Fibroblast of gingiva (primary cell): ENCODE data around the gene CD83.
A peak's percentile ranks its signal among the peaks of the same experiment; 100 is the strongest.
"Not testable (repeated sequence)": the region's sequence is repeated elsewhere in the genome, so short reads cannot be mapped to it uniquely, and the experiment has no call there.

Experiments used
- DNase-seq: peaks from one replicate; pipeline ENCODE4 v3.0.0-alpha.2; 2011; ENCODE audit warnings: low read depth

CD83 gene

DNA sequence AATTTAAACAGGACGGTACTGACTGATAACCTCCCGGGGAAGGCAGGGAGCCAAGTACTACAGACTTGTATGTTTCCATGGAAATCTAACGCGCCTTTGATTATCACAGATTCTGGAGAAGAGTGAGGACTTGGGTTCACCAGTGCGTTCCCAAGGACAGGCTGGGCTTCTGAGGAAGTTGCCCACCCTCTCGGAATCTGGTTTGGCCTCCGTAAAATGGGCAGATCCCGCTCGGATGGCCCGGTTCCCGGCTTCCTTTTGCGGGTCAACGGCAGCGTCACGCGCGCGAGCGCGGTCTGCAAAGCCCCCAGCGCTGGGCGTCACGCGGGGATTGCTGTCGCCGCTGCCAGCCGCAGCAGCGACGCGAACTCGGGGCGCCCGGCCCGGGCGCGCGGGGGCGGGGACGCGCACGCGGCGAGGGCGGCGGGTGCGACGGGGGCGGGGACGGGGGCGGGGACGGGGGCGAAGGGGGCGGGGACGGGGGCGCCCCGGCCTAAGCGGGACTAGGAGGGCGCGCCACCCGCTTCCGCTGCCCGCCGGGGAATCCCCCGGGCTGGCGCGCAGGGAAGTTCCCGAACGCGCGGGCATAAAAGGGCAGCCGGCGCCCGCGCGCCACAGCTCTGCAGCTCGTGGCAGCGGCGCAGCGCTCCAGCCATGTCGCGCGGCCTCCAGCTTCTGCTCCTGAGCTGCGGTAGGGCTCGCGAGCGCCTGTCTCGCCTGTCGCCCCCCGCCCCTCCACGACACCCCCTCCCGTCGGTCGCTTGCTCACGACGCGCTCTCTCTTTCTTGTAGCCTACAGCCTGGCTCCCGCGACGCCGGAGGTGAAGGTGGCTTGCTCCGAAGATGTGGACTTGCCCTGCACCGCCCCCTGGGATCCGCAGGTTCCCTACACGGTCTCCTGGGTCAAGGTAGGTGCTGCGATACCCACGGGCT lies at the start of gene CD83:
Gene CD83, plus strand, starts transcription at position 615 of the 933 bp plus-strand sequence. Its CDS starts 40 bp downstream, at position 655.
- DNase-seq = peak; percentile 60

- peak; percentile 73 for DNase-seq
Observed at GRCh38 chr6:14068133-14068532, 49.4 kb upstream of the CD83 start.

GRCh38 chr6:14068623-14069022 lies 48.9 kb upstream of the CD83 start:
- no peak for DNase-seq

- no peak for DNase-seq
Observed at GRCh38 chr6:14070457-14070856, 47.1 kb upstream of the CD83 start.

DNA sequence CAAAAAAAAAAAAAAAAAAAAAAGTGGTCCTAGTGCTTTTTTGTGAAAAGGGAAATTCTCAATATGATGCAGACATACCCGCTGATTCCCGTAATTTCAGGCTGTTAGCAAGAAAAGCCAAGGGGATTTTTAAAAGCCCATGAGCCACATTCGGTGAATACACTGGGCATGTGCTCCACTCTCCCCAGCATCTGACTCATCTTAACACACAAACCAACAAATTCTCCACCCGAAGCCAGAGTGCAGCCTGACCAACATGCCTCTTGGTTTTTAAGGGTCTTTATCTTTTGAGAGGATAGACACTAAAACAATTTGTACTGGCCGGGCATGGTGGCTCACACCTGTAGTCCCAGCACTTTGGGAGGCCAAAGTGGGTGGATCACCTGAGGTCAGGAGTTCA lies 45.5 kb upstream of the CD83 start:
- DNase-seq = no peak

- DNase-seq = not testable (repeated sequence)
Observed at GRCh38 chr6:14073561-14074354, 43.8 kb upstream of the CD83 start.

- no peak for DNase-seq
Observed at GRCh38 chr6:14074476-14075094, 43.0 kb upstream of the CD83 start.

DNA sequence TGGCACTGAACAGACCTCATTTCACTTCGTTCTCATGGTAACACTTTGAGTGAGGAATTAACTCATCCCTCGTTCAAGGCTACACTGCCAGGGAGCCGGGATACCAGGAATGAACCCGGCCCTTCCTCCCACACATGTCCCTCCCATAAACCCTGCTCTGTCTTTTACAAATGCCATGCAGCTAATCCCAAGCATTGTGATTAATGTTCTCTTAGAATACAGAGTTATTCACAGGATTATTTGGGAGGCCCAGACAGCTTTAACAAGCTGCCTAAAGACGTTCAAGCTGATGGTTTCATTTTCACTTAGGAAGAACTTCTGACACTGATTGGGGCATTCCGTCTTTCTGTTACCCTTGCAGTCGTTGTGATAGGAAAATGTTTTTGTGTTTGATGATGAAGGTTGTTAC lies 42.5 kb upstream of the CD83 start:
- DNase-seq = peak; percentile 19

DNA sequence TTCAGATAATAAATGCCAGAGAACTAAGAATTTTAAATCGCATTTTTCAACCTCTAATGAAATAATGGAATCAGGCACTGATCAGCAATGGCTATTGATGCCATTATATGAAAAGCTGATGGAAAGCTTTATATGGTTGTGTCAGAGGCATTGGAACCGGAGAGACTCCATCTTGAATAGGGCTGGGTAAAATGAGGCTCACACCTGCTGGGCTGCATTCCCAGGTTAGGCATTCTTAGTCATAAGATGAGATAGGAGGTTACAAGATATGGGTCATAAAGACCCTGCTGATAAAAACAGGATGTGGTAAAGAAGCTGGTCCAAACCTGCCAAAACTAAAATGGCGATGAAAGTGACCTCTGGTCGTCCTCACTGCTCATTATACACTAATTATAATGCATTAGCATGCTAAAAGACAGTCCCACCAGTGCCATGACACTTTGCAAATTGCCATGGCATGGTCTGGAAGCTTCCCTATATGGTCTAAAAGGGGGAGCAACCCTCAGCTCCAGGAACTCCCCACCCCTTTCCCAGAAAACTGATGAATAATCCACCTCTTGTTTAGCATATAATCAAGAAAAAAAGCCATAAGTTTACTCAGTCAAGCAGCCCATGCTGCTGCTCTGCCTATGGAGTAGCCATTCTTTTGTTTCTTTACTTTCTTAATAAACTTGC lies 40.2 kb upstream of the CD83 start:
- DNase-seq = no peak

- no peak for DNase-seq
Observed at GRCh38 chr6:14079433-14079832, 38.1 kb upstream of the CD83 start.

DNA sequence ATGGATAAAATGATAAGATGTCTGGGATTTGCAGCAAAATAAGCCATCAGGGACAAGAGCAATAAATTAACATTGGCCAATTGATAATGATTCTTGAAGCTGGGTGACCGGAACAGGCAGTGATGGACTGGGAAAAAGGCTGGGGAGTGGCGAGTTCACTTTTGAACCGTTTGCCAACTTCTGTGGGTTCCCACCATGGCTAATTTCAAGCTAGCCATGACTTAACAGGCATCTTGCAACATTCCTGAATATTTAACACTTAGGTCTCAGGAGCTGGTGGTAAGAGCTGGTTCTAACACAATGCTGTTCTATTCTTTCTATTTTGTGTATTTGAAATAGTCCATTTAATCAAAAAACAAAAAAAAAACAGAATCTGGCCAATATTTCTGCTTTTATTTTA lies 37.6 kb upstream of the CD83 start:
- DNase-seq = no peak

DNA sequence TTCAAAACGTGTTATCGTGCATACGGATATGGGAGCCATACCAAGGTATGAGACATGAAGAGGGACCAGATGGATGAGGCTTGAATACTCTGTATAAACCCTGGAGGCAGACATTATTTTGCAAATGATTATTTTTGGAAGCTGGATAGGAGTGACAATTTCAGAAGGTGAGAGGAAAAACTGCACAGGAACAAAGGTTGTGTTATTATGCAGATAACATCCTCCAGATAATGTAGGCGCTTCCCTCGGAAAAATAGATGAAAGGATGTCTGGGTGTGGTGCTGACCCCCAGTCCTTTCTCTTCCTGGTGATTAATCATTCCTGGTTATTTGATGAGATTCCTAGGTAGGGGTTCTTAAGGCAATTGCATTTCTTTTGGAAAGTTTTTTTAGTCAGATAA lies 36.4 kb upstream of the CD83 start:
- no peak for DNase-seq

- no peak for DNase-seq
Observed at GRCh38 chr6:14082771-14083170, 34.8 kb upstream of the CD83 start.

- DNase-seq = no peak
Observed at GRCh38 chr6:14083262-14083661, 34.3 kb upstream of the CD83 start.

DNA sequence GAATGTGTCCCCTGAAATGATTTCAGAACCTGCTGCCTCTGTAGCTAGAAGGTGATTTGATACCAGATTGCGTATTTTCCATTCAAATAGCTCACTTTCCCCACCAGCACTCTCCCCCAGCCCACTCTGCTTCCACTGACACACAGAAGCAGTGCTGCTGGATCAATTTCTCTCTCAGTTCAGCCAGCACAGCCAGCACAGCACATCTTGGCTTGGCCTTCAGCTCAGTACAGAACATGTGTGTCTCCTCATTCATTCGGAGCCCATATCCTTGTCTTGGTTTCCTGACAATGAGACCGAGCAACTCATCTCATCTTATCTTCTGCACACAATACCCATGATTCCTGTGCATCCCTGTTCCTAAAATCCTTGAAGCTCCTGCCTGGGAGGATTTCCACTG lies 33.8 kb upstream of the CD83 start:
- DNase-seq = no peak

DNA sequence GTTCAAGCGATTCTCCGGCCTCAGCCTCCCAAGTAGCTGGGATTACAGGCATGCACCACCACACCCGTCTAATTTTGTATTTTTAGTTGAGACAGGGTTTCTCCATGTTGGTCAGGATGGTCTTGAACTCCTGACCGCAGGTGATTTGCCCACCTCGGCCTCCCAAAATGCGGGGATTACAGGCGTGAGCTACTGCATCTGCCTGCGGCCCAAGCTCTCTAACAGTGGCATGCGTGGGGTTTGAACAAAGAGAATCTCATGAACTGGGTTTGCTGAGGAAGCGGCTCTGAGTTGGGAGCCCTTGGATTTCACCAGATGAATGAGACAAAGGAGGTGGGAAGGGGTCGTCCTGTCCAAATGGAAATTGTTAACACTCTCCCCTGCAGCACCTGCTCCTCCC lies 33.2 kb upstream of the CD83 start:
- no peak for DNase-seq

GRCh38 chr6:14085176-14085787 lies 32.3 kb upstream of the CD83 start:
- no peak for DNase-seq

DNA sequence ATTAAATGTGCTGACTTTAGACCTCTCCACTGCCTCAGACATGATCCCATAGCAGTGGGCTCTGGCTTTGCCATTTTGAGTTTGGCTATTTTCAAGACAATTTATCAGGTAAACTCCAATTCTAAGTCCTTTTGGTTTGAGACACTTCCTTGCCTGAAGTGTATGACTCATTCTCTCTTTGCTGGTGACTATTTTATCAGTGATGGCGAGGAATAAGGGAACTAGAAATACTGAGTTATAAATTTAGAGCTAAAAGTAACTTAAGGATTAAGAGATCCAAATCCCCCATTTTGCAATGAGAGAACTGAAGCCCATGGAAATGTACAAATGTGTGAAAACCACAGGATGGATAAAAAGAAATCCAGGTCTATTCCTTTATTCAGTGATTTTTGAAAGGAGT lies 30.9 kb upstream of the CD83 start:
- DNase-seq = no peak

GRCh38 chr6:14088600-14089192 lies 28.9 kb upstream of the CD83 start:
- DNase-seq = no peak

GRCh38 chr6:14089224-14089623 lies 28.3 kb upstream of the CD83 start:
- DNase-seq = no peak

GRCh38 chr6:14091339-14091978 lies 26.1 kb upstream of the CD83 start:
- no peak for DNase-seq
